Suprapubic skin (tissue), 4 donors: ENCODE results near the gene CFAP20DC. TPM values are rescaled to one million over a fixed set of nuclear protein-coding genes. Genes with fewer than 3 reads are reported as not detected.

ENCODE experiments used
- DNase-seq, 2 donors: peaks; one replicate each; pipeline ENCODE4 v3.0.0-alpha.2; 2019; ENCODE audit warnings: low spot score in 2 of 2
- H3K27ac ChIP-seq: fragments of 200-600 bp; sonication (generic); one replicate; pipeline ENCODE4 v1.5.1; 2019
- H3K27me3 ChIP-seq: fragments of 200-600 bp; sonication (generic); one replicate; pipeline ENCODE4 v1.5.1; 2019
- H3K36me3 ChIP-seq: fragments of 200-600 bp; sonication (generic); one replicate; pipeline ENCODE4 v1.5.1; 2019
- H3K4me1 ChIP-seq: fragments of 200-600 bp; sonication (generic); one replicate; pipeline ENCODE4 v1.5.1; 2019
- H3K4me3 ChIP-seq: fragments of 200-600 bp; sonication (generic); one replicate; pipeline ENCODE4 v1.5.1; 2019; ENCODE audit warnings: mild to moderate bottlenecking
- H3K9me3 ChIP-seq: fragments of 200-600 bp; sonication (generic); one replicate; pipeline ENCODE4 v1.5.1; 2019
- CTCF ChIP-seq, 2 donors: fragments of 200-600 bp in 1 of 2; fragments of 450-650 bp in 1 of 2; sonication (generic) in 1 of 2; IDR thresholded peaks; one replicate each; pipeline ENCODE4 v1.5.1; 2016 to 2019; ENCODE audit warnings: antibody characterized with exemption in 2 of 2, mild to moderate bottlenecking in 1 of 2, moderate library complexity in 1 of 2
- EP300 ChIP-seq: sonication (generic); formaldehyde crosslinking; IDR thresholded peaks from one replicate; pipeline ENCODE4 v1.6.1; 2017; ENCODE audit warnings: antibody characterized with exemption
- POLR2A ChIP-seq, 2 donors: fragments of 450-650 bp; IDR thresholded peaks; one replicate each; pipeline ENCODE4 v1.6.1; 2017; ENCODE audit warnings: antibody characterized with exemption in 2 of 2, mild to moderate bottlenecking in 2 of 2, moderate library complexity in 2 of 2
- POLR2AphosphoS5 ChIP-seq, 3 donors: sonication (generic); formaldehyde crosslinking; IDR thresholded peaks; one replicate each; pipeline ENCODE4 v1.6.1; 2017; ENCODE audit warnings: antibody characterized with exemption in 3 of 3
- WGBS: methylation state at CpG from one replicate; pipeline ENCODE4 v1.1.5; 2018; 5-methylcytosine and 5-hydroxymethylcytosine counted together
- total RNA-seq, 4 donors: library from RNA; depleted of rRNA; stranded (reverse); fragments of >200 nt; gene quantifications; one replicate each; pipeline ENCODE4 v1.1.0, GENCODE V29; 2016

CFAP20DC gene
- total RNA-seq, 4 donors from 2014 or later, result 0.53 to 2.3 (median 0.94) TPM

GRCh38 chr3:58991026-58991425 is 58.8 kb downstream of the CFAP20DC start:
- H3K27me3 ChIP-seq, result no peaks in the 10 kb centered on the region
- no peaks in the 10 kb centered on the region for H3K9me3 ChIP-seq
- no peak overlapping the region for H3K4me3 ChIP-seq
- H3K27ac ChIP-seq, result no peak overlapping the region
- TF ChIP-seq CTCF (IDR thresholded peaks at IDR 0.05), result no peak
- TF ChIP-seq EP300, result no peak
- TF ChIP-seq POLR2A (IDR thresholded peaks at IDR 0.05), result no peak
- no peak for TF ChIP-seq POLR2AphosphoS5 (IDR thresholded peaks at IDR 0.05)
- H3K36me3 ChIP-seq, result no peaks in the 10 kb centered on the region
- no peaks in the 10 kb centered on the region for H3K4me1 ChIP-seq
- DNase-seq, result no peak

- no peaks in the 10 kb centered on the region for H3K27me3 ChIP-seq
- DNase-seq, result no peak
- H3K27ac ChIP-seq, result no peak overlapping the region
- H3K4me1 ChIP-seq, result no peaks in the 10 kb centered on the region
- H3K36me3 ChIP-seq, result no peaks in the 10 kb centered on the region
- no peaks in the 10 kb centered on the region for H3K9me3 ChIP-seq
- H3K4me3 ChIP-seq, result no peak overlapping the region
- no peak for TF ChIP-seq POLR2AphosphoS5 (IDR thresholded peaks at IDR 0.05)
- no peak for TF ChIP-seq POLR2A (IDR thresholded peaks at IDR 0.05)
- no peak for TF ChIP-seq CTCF (IDR thresholded peaks at IDR 0.05)
- TF ChIP-seq EP300, result no peak
Measured at GRCh38 chr3:58989955-58990354, 59.9 kb downstream of the CFAP20DC start.

GRCh38 chr3:58989163-58989562 is 60.7 kb downstream of the CFAP20DC start:
- no peaks in the 10 kb centered on the region for H3K36me3 ChIP-seq

GRCh38 chr3:58988041-58988440 is 61.8 kb downstream of the CFAP20DC start:
- H3K4me1 ChIP-seq, result no peaks in the 10 kb centered on the region
- TF ChIP-seq CTCF (IDR thresholded peaks at IDR 0.05), result no peak
- TF ChIP-seq POLR2AphosphoS5 (IDR thresholded peaks at IDR 0.05), result no peak
- TF ChIP-seq POLR2A (IDR thresholded peaks at IDR 0.05), result no peak
- no peak for TF ChIP-seq EP300
- no peaks in the 10 kb centered on the region for H3K27me3 ChIP-seq
- no peak overlapping the region for H3K4me3 ChIP-seq
- WGBS, result 69% methylated on average over 3 of the region's 3 CpGs
- H3K36me3 ChIP-seq, result no peaks in the 10 kb centered on the region
- no peak for DNase-seq
- no peaks in the 10 kb centered on the region for H3K9me3 ChIP-seq
- no peak overlapping the region for H3K27ac ChIP-seq

More at GRCh38 chr3:58989163-58989562, 60.7 kb downstream of the CFAP20DC start:
- H3K4me3 ChIP-seq, result no peak overlapping the region
- TF ChIP-seq POLR2A (IDR thresholded peaks at IDR 0.05) (no peak), EP300 (no peak), CTCF (IDR thresholded peaks at IDR 0.05) (no peak), POLR2AphosphoS5 (IDR thresholded peaks at IDR 0.05) (no peak)
- no peaks in the 10 kb centered on the region for H3K27me3 ChIP-seq
- no peaks in the 10 kb centered on the region for H3K9me3 ChIP-seq
- no peak for DNase-seq
- no peaks in the 10 kb centered on the region for H3K4me1 ChIP-seq
- no peak overlapping the region for H3K27ac ChIP-seq

- H3K4me1 ChIP-seq, result no peaks in the 10 kb centered on the region
- no peak for DNase-seq
- H3K4me3 ChIP-seq, result no peak overlapping the region
- no peaks in the 10 kb centered on the region for H3K9me3 ChIP-seq
- no peaks in the 10 kb centered on the region for H3K36me3 ChIP-seq
- no peak overlapping the region for H3K27ac ChIP-seq
- 68% methylated on average over 4 of the region's 4 CpGs for WGBS
- TF ChIP-seq POLR2AphosphoS5 (IDR thresholded peaks at IDR 0.05) (no peak), POLR2A (IDR thresholded peaks at IDR 0.05) (no peak)
- H3K27me3 ChIP-seq, result no peaks in the 10 kb centered on the region
Measured at GRCh38 chr3:58986654-58987053, 63.2 kb downstream of the CFAP20DC start.

GRCh38 chr3:58979840-58980239 is 70.0 kb downstream of the CFAP20DC start:
- 89% methylated on average over 4 of the region's 4 CpGs for WGBS
- Histone ChIP-seq H3K27me3 (no peaks in the 10 kb centered on the region), H3K4me1 (no peaks in the 10 kb centered on the region), H3K9me3 (no peaks in the 10 kb centered on the region), H3K27ac (no peak overlapping the region), H3K4me3 (no peak overlapping the region), H3K36me3 (no peaks in the 10 kb centered on the region)
- TF ChIP-seq CTCF (IDR thresholded peaks at IDR 0.05) (no peak), POLR2A (IDR thresholded peaks at IDR 0.05) (no peak)
- no peak for DNase-seq
